GM23248 (cell line): ENCODE data around the gene PTPRR. TPM values are rescaled to one million over a fixed set of nuclear protein-coding genes. Genes with fewer than 3 reads are reported as not detected.

ENCODE experiments used
- DNase-seq: peaks from one replicate; pipeline ENCODE4 v3.0.0-alpha.2; 2015
- H2AFZ ChIP-seq: fragments of 200-600 bp; sonication (generic); 2 replicates; pipeline ENCODE4 v1.6.1; 2016; ENCODE audit warnings: antibody characterized with exemption
- H3F3A ChIP-seq: fragments of 200-600 bp; sonication (generic); 2 replicates; pipeline ENCODE4 v1.6.1; 2016; ENCODE audit warnings: mild to moderate bottlenecking, antibody characterized with exemption, mixed run types; ENCODE audit not compliant: insufficient read depth
- H3K27ac ChIP-seq: fragments of 200-600 bp; sonication (generic); 2 replicates; pipeline ENCODE4 v1.5.1; 2016; ENCODE audit warnings: mild to moderate bottlenecking
- H3K27me3 ChIP-seq: fragments of 200-600 bp; sonication (generic); replicated peaks from 2 replicates; pipeline ENCODE4 v1.6.1; 2016; ENCODE audit warnings: mild to moderate bottlenecking; ENCODE audit not compliant: insufficient read depth
- H3K36me3 ChIP-seq: fragments of 200-600 bp; sonication (generic); 2 replicates; pipeline ENCODE4 v1.6.1; 2016; ENCODE audit warnings: low read depth, mild to moderate bottlenecking
- H3K4me1 ChIP-seq: fragments of 200-600 bp; sonication (generic); 2 replicates; pipeline ENCODE4 v1.6.1; 2016; ENCODE audit warnings: mild to moderate bottlenecking; ENCODE audit not compliant: insufficient read depth
- H3K4me2 ChIP-seq: fragments of 200-600 bp; sonication (generic); one replicate; pipeline ENCODE4 v1.6.1; 2016; ENCODE audit warnings: mild to moderate bottlenecking; ENCODE audit not compliant: unreplicated experiment
- H3K4me3 ChIP-seq: fragments of 200-600 bp; sonication (generic); 2 replicates; pipeline ENCODE4 v1.5.1; 2016; ENCODE audit warnings: mild to moderate bottlenecking
- H3K79me2 ChIP-seq: fragments of 200-600 bp; sonication (generic); 2 replicates; pipeline ENCODE4 v1.6.1; 2016; ENCODE audit warnings: mild to moderate bottlenecking; ENCODE audit not compliant: insufficient read depth
- H3K9ac ChIP-seq: fragments of 200-600 bp; sonication (generic); 2 replicates; pipeline ENCODE4 v1.6.1; 2016; ENCODE audit warnings: mild to moderate bottlenecking
- H3K9me2 ChIP-seq: fragments of 200-600 bp; sonication (generic); 2 replicates; pipeline ENCODE4 v1.6.1; 2016; ENCODE audit warnings: mixed run types, mild to moderate bottlenecking, moderate library complexity; ENCODE audit not compliant: insufficient read depth
- H3K9me3 ChIP-seq: fragments of 200-600 bp; sonication (generic); one replicate; pipeline ENCODE4 v1.6.1; 2017; ENCODE audit warnings: low read depth
- H4K20me1 ChIP-seq: fragments of 200-600 bp; sonication (generic); 2 replicates; pipeline ENCODE4 v1.6.0; 2016; ENCODE audit not compliant: insufficient read depth
- EZH2 ChIP-seq: fragments of 200-600 bp; sonication (generic); IDR thresholded peaks from 2 replicates; pipeline ENCODE4 v1.6.1; 2018; ENCODE audit warnings: antibody characterized with exemption, mild to moderate bottlenecking; ENCODE audit not compliant: insufficient read depth, poor library complexity, severe bottlenecking
- EZH2phosphoT487 ChIP-seq: fragments of 200-600 bp; sonication (generic); IDR thresholded peaks from 2 replicates; pipeline ENCODE4 v1.6.1; 2018; ENCODE audit warnings: antibody characterized with exemption, moderate library complexity, mild to moderate bottlenecking, low read depth; ENCODE audit not compliant: insufficient read depth
- WGBS, 2 experiments: methylation state at CpG; one replicate each; pipeline ENCODE4 v1.1.6; 2015 to 2017; ENCODE audit warnings: low lambda C conversion rate in 2 of 2, low coverage in 1 of 2; ENCODE audit errors: missing lambda C conversion rate in 2 of 2; 5-methylcytosine and 5-hydroxymethylcytosine counted together
- in situ Hi-C: fragments of 300-500 bp; cut with MboI; formaldehyde crosslinking; loops from 2 replicates; pipeline ENCODE4 v1.15.0; 2020
- polyA plus RNA-seq: library from polyadenylated mRNA; unstranded; fragments of >200 nt; fragmentation: Nextera tagmentation; extraction: Ambion mirVana; gene quantifications from 2 replicates; pipeline ENCODE4 v1.2.1, GENCODE V29; 2016
- total RNA-seq: library from RNA; depleted of rRNA; stranded (reverse); fragments of >200 nt; shearing (Covaris generic); gene quantifications from 2 replicates; pipeline ENCODE4 v1.2.3, GENCODE V29; 2014

The PTPRR gene
- total and polyA plus RNA-seq, 2 experiments from 2014 or later = 1.1 to 1.2 TPM

DNA sequence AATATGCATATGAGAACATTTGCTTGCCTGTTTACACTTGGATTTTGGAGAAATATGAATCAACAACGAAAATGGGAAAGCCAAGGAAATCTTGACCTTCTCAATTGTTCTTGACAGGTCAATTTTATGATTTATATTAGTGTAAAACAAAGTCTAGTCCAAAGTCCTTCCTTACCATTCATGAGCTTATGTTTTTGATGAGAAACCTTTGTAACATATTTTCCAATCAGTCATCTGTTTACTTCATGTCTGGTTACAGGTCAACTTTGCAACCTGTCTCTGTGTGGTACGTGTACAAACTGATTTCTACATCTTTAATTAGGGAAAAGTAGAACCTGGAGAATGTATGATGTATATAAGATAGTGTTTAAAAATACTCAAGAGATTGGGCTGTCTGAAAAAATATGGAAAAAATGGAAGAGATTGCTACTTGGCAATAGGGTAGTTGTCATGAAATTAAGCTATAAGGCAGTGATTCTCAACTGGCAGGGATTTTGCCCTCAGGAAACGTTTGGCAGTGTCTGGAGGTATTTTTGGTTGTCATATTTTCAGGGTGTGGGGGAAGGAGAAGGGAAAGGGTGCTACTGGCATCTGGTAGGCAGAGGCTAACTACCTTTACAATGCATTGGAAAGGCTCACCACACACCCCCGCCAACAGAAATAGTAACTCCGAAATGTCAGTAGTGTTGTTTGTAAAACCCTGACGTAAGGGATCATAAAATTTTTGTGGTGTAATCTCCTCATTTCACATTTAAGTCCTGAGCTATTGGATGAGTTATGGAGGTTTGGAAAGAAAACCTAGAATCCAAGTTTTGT, 172.9 kb downstream of the PTPRR start:
- no peak overlapping the region for H3K27ac ChIP-seq
- in situ Hi-C loops = no loop called here

DNA sequence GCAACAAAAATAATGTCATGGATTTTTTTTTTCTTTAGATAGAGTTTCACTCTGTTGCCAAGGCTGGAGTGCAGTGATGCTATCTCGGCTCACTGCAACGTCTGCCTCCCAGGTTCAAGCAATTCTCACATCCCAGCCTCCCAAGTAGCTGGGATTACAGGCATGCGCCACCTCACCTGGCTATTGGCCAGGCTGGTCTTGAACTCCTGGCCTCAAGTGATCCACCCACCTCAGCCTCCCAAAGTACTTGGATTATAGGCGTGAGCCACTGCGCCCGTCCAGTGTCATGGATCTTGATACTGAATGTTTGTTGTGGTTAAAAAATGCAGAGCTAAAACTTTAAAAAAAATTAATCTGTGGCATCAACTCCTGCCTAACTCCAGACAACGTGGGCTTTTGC, 175.5 kb downstream of the PTPRR start:
- in situ Hi-C loops = no loop called here
- no peaks in the 10 kb centered on the region for H3K79me2 ChIP-seq

More for the DNA sequence above, 172.9 kb downstream of the PTPRR start:
- no peak for DNase-seq
- Histone ChIP-seq H3K27me3 (no peaks in the 10 kb centered on the region), H2AFZ (no peak overlapping the region), H3F3A (no peaks in the 10 kb centered on the region), H3K9ac (no peak overlapping the region), H3K4me3 (no peak overlapping the region), H3K9me2 (no peaks in the 10 kb centered on the region), H3K36me3 (no peaks in the 10 kb centered on the region), H3K79me2 (no peaks in the 10 kb centered on the region), H3K4me1 (0 out of 2 replicates have a peak, but pooled peaks cover 7% of the 10 kb centered on the region), H3K9me3 (no peaks in the 10 kb centered on the region), H3K4me2 (no peak overlapping the region), H4K20me1 (no peaks in the 10 kb centered on the region)
- TF ChIP-seq EZH2 (no peak), EZH2phosphoT487 (no peak)
- WGBS, 2 experiments = 41% methylated on average over 6 of the region's 6 CpGs

DNA sequence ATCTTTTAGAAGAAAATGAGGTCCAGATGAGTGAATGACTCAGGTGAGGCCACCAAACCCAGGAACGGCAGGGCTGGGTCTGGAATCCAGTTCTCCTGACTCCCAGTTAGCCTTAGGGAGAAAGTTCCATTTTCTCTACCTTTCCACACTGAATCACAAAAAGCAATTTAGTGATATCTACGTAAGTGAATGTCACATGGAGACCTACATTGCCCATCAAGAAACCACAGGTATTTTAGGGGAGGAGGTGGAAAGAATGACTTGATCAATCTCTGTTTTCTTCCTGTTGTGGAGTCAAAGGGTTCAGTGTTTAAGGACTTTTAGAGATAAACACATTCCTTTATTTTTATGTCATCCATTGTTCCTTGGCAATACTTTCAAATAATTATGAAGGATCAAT, 176.4 kb downstream of the PTPRR start:
- Histone ChIP-seq H2AFZ (no peak overlapping the region), H3K4me1 (0 out of 2 replicates have a peak, but pooled peaks cover 7% of the 10 kb centered on the region), H3K9me2 (no peaks in the 10 kb centered on the region), H3K9ac (no peak overlapping the region), H3K79me2 (no peaks in the 10 kb centered on the region), H3K27me3 (no peaks in the 10 kb centered on the region), H3K4me3 (no peak overlapping the region), H3K9me3 (no peaks in the 10 kb centered on the region), H4K20me1 (no peaks in the 10 kb centered on the region), H3K27ac (no peak overlapping the region), H3K36me3 (no peaks in the 10 kb centered on the region), H3F3A (no peaks in the 10 kb centered on the region), H3K4me2 (no peak overlapping the region)
- DNase-seq = peak; percentile 10
- TF ChIP-seq EZH2 (no peak), EZH2phosphoT487 (no peak)
- 16 to 22% methylated on average over 2 of the region's 2 CpGs for WGBS, 2 experiments
- in situ Hi-C loops = no loop called here

More for the DNA sequence above, 175.5 kb downstream of the PTPRR start:
- H4K20me1 ChIP-seq = no peaks in the 10 kb centered on the region
- no peak overlapping the region for H3K9ac ChIP-seq
- no peaks in the 10 kb centered on the region for H3K27me3 ChIP-seq
- H3K4me2 ChIP-seq = no peak overlapping the region
- 0 out of 2 replicates have a peak, but pooled peaks cover 7% of the 10 kb centered on the region for H3K4me1 ChIP-seq
- H2AFZ ChIP-seq = no peak overlapping the region
- H3F3A ChIP-seq = no peaks in the 10 kb centered on the region
- DNase-seq = no peak
- H3K36me3 ChIP-seq = no peaks in the 10 kb centered on the region
- H3K9me3 ChIP-seq = no peaks in the 10 kb centered on the region
- no peak overlapping the region for H3K27ac ChIP-seq
- TF ChIP-seq EZH2phosphoT487 (no peak), EZH2 (no peak)
- no peaks in the 10 kb centered on the region for H3K9me2 ChIP-seq
- 77 to 80% methylated on average over 7 of the region's 7 CpGs for WGBS, 2 experiments
- no peak overlapping the region for H3K4me3 ChIP-seq

DNA sequence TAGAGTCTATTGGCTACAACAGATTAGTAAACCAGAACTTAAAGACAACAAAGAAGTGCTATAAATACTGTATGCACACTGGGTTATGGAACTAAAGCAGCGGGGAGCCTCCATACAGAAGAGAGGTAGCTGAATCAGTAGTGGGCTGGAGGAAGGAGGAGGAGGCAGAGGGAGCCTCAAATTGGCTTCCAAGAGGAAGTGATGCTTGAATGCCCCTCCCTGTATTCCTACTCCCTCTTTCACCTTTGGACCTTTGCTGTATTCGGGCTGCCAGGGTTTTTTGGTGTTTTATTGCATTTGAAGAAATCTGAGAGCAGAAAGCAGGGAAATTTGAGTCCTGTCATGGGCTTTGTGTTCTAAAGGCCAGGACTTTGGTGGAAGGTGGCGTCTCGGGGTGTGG, 179.3 kb downstream of the PTPRR start:
- Histone ChIP-seq H3K4me2 (no peak overlapping the region), H3K9me3 (no peaks in the 10 kb centered on the region), H2AFZ (no peak overlapping the region), H4K20me1 (no peaks in the 10 kb centered on the region), H3K4me1 (0 out of 2 replicates have a peak, but pooled peaks cover 7% of the 10 kb centered on the region), H3K27me3 (no peaks in the 10 kb centered on the region), H3K36me3 (no peaks in the 10 kb centered on the region), H3K27ac (no peak overlapping the region), H3F3A (no peaks in the 10 kb centered on the region), H3K9ac (no peak overlapping the region), H3K4me3 (no peak overlapping the region), H3K79me2 (no peaks in the 10 kb centered on the region), H3K9me2 (no peaks in the 10 kb centered on the region)
- 37 to 58% methylated on average over 4 of the region's 4 CpGs for WGBS, 2 experiments
- in situ Hi-C loops = no loop called here
- DNase-seq = no peak
- TF ChIP-seq EZH2phosphoT487 = no peak
- no peak for TF ChIP-seq EZH2
